Kidney (tissue), 14 donors: ENCODE data around the gene DCTN4. TPM values are rescaled to one million over a fixed set of nuclear protein-coding genes. Genes with fewer than 3 reads are reported as not detected.

Source experiments
- DNase-seq, 5 donors: peaks; one replicate each; pipeline ENCODE4 v3.0.0-alpha.2; 2013 to 2020
- FAIRE-seq: peaks from 2 replicates; lab custom pipeline; 2012; peaks lifted over from hg19 to GRCh38; lab: Jason Lieb, UNC
- H3K27ac ChIP-seq, 2 donors: one replicate each; pipeline ENCODE4 v1.7.0; 2013; ENCODE audit warnings: low read depth in 2 of 2, low read length in 2 of 2, inconsistent platforms in 1 of 2
- H3K27me3 ChIP-seq: one replicate; pipeline ENCODE4 v1.7.1; 2013; ENCODE audit warnings: low read length, inconsistent platforms; ENCODE audit not compliant: control insufficient read depth, insufficient read depth
- H3K36me3 ChIP-seq, 3 donors: one replicate each; pipeline versions ENCODE4 v1.7.0 to v1.7.1; 2013; ENCODE audit warnings: low read length in 3 of 3, control low read depth in 1 of 3, inconsistent platforms in 1 of 3; ENCODE audit not compliant: insufficient read depth in 3 of 3, control insufficient read depth in 2 of 3
- H3K4me1 ChIP-seq, 3 donors: one replicate each; pipeline versions ENCODE4 v1.7.0 to v1.7.1; 2013; ENCODE audit warnings: low read length in 3 of 3, inconsistent platforms in 1 of 3, low read depth in 1 of 3; ENCODE audit not compliant: control insufficient read depth in 2 of 3, insufficient read depth in 2 of 3
- H3K4me3 ChIP-seq, 3 donors: one replicate each; pipeline versions ENCODE4 v1.7.0 to v1.8.1; 2013; ENCODE audit warnings: low read length in 3 of 3, control low read depth in 1 of 3, inconsistent platforms in 1 of 3
- H3K9ac ChIP-seq, 3 donors: one replicate each; pipeline versions ENCODE4 v1.7.0 to v1.7.1; 2013; ENCODE audit warnings: low read length in 3 of 3, control low read depth in 1 of 3, inconsistent platforms in 1 of 3
- H3K9me3 ChIP-seq, 3 donors: one replicate each; pipeline versions ENCODE4 v1.7.0 to v1.7.1; 2013; ENCODE audit warnings: low read length in 3 of 3, control low read depth in 1 of 3, inconsistent platforms in 1 of 3; ENCODE audit not compliant: control insufficient read depth in 2 of 3, insufficient read depth in 1 of 3
- intact Hi-C: fragments of 100-400 bp; cut with DNase I; formaldehyde crosslinking; loops from one replicate; pipeline ENCODE4 v1.11.1; 2022
- polyA plus RNA-seq: library from polyadenylated mRNA; stranded (reverse); fragments of 350-450 nt; fragmentation: Illumina TruSeq; extraction: RNeasy Lipid Tissue Mini Kit (QIAGEN cat#74804); gene quantifications from one replicate; pipeline ENCODE4 v1.2.3, GENCODE V29; 2014; ENCODE audit warnings: low read depth, low replicate concordance; ENCODE audit not compliant: insufficient read depth
- total RNA-seq: library from RNA; stranded (reverse); fragmentation: NEBNext Ultra II Directional; extraction: Animal tissue kit (Norgen Biotek cat#: 25700); gene quantifications from one replicate; pipeline ENCODE4 v1.2.1, GENCODE V29; 2021
- TF ChIP-seq, protein P1 (sequence below): IDR thresholded peaks from 3 replicates; pipeline ENCODE4 v1.5.1; 2012; ENCODE audit warnings: mild to moderate bottlenecking, moderate library complexity, borderline replicate concordance; ENCODE audit not compliant: insufficient read depth; ENCODE audit errors: extremely low read depth
- donor health status: control.
- donor health status: control.
- donor health status: control.
- donor health status: control.
- donor health status: control.
- donor health status: DM: yes; HTN: yes; CAD: no.
- donor health status: Normal renal cell carcinoma (clear cell type).

Gene DCTN4
- total and polyA plus RNA-seq, 2 donors from 2014 or later = 17.5 to 59.1 TPM

DNA sequence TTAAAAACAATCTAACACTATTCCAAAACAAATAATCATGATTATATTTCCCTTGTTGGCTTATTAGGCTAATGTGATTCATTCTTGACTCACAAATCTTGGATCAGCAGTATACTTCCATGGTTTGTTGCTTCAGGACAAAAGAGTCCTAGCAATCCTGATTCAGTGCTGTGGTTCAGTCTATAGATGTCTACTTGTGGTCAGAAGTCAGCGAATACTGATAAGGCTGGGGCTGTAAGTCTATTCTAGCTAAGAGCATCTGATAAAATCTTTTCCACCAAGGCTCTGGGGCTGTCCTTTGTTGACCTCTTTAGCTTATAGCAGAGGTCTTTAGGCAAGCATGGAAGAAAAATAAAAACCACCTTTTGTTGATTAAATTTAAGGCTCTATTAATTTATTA, 15.3 kb upstream of the DCTN4 start:
- no peak overlapping the region for H3K27ac ChIP-seq
- no peaks in the 10 kb centered on the region for H3K9me3 ChIP-seq
- H3K9ac ChIP-seq = no peak overlapping the region
- H3K4me3 ChIP-seq = no peak overlapping the region
- DNase-seq = no peak
- H3K36me3 ChIP-seq = no peaks in the 10 kb centered on the region
- H3K4me1 ChIP-seq = peaks cover 0 to 5% (median 4%) of the 10 kb centered on the region in 3 donors
- FAIRE-seq = no peak
- intact Hi-C loops = no loop called here
- no peaks in the 10 kb centered on the region for H3K27me3 ChIP-seq
- TF ChIP-seq, protein P1, sequence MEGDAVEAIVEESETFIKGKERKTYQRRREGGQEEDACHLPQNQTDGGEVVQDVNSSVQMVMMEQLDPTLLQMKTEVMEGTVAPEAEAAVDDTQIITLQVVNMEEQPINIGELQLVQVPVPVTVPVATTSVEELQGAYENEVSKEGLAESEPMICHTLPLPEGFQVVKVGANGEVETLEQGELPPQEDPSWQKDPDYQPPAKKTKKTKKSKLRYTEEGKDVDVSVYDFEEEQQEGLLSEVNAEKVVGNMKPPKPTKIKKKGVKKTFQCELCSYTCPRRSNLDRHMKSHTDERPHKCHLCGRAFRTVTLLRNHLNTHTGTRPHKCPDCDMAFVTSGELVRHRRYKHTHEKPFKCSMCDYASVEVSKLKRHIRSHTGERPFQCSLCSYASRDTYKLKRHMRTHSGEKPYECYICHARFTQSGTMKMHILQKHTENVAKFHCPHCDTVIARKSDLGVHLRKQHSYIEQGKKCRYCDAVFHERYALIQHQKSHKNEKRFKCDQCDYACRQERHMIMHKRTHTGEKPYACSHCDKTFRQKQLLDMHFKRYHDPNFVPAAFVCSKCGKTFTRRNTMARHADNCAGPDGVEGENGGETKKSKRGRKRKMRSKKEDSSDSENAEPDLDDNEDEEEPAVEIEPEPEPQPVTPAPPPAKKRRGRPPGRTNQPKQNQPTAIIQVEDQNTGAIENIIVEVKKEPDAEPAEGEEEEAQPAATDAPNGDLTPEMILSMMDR = no peak

DNA sequence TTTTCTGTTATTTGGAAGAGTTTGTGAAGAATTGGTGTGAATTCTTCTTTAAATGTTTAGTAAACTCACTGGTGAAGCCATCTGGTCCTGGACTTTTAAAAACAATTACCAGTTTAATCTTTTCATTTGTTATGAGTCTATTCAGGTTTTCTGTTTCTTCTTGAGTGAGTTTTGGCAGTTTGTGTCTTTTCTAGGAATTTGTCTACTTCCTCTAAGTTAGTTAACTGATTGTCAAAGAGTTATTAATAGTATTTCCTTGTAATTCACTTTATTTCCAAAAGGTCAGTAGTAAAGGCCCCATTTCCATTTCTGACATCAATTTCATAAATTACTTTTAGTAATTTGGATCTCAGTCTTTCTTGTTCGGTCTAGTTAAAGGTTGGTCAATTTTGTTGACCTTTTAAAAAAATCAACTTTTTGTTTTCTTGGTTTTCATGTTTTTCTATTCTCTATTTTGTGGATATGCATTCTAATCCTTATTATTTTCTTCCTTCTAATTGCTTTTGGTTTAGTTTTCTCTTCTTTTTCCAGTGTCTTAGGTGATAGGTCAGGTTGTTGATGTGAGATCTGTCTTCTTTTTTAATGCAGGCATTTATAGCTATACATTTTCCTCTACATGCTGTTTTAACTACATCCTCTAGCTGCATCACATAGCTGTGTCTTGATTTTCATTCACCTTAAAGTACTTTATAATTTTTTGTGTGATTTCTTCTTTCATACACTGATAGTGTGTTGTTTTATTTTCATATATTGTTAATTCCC, 12.4 kb upstream of the DCTN4 start:
- no peak overlapping the region for H3K4me3 ChIP-seq
- H3K9ac ChIP-seq = no peak overlapping the region
- H3K27me3 ChIP-seq = no peaks in the 10 kb centered on the region
- no peaks in the 10 kb centered on the region for H3K9me3 ChIP-seq
- FAIRE-seq (no peak), DNase-seq (no peak)
- TF ChIP-seq, protein P1 = no peak
- H3K27ac ChIP-seq = no peak overlapping the region
- H3K36me3 ChIP-seq = no peaks in the 10 kb centered on the region
- H3K4me1 ChIP-seq = no peaks in the 10 kb centered on the region
- intact Hi-C loops = no loop called here

DNA sequence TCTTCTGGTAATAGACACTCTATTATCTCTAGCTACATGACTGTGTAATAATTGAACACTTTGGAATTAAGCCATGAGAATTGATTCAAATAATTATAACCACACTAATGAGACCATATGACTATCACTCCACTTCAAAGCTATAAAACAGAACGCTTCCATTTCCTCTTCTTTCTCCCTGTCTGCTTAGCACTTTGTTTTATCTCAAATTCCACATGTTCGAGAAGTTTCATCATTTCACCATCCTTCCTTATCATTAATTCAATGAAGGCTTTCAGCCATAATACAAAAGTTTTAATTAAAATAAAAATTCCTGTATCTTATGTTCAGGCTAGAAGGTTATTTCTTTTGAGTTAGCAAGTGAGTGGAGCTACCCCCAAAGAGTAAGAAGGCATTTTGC, 7.4 kb upstream of the DCTN4 start:
- TF ChIP-seq, protein P1 = no peak
- Histone ChIP-seq H3K4me1 (peaks cover 0 to 4% (median 0%) of the 10 kb centered on the region in 3 donors), H3K4me3 (no peak overlapping the region), H3K9me3 (no peaks in the 10 kb centered on the region), H3K36me3 (no peaks in the 10 kb centered on the region), H3K27me3 (no peaks in the 10 kb centered on the region), H3K9ac (no peak overlapping the region), H3K27ac (no peak overlapping the region)
- intact Hi-C loops = no loop called here
- FAIRE-seq (no peak), DNase-seq (no peak)
